ENCODE results near the gene ECE2. TPM values are rescaled to one million over a fixed set of nuclear protein-coding genes. Genes with fewer than 3 reads are reported as not detected.
A peak's percentile ranks its signal among the peaks of the same experiment; 100 is the strongest.

ECE2 gene
- total RNA-seq (2014; rRNA removed; shearing (Covaris generic)): not detected in 2 replicates
- not detected in 2 replicates for polyA plus RNA-seq (2016; fragmentation: Nextera tagmentation; extraction: Ambion mirVana)

- no peaks in the 10 kb centered on the region for H3K79me2 ChIP-seq (ENCODE audit: insufficient read depth)
- no peak within 1 kb of the TSS for H3K9ac ChIP-seq
- peak; percentile 66 for DNase-seq
- no peaks in the 10 kb centered on the region for H3K36me3 ChIP-seq (ENCODE audit: low read depth)
- no peak for TF ChIP-seq EZH2phosphoT487 (IDR thresholded peaks at IDR 0.05; ENCODE audit: insufficient read depth, low read depth)
- peak; percentile 12 for TF ChIP-seq EZH2 (IDR thresholded peaks at IDR 0.05; ENCODE audit: insufficient read depth, poor library complexity, severe bottlenecking)
- no peaks in the 10 kb centered on the region for H3K9me2 ChIP-seq (ENCODE audit: insufficient read depth)
- no peaks in the 10 kb centered on the region for H3K4me1 ChIP-seq (ENCODE audit: insufficient read depth)
- no peaks in the 10 kb centered on the region for H3K9me3 ChIP-seq (ENCODE audit: low read depth)
- H4K20me1 ChIP-seq (ENCODE audit: insufficient read depth): no peaks in the 10 kb centered on the region
- H3K4me3 ChIP-seq: peak within 1 kb of the TSS; percentile 40; the same call in 1 of the 2 replicates
- H3F3A ChIP-seq (ENCODE audit: insufficient read depth): no peaks in the 10 kb centered on the region
- H3K27ac ChIP-seq: no peak within 1 kb of the TSS
- in situ Hi-C loops (cut with MboI): no loop called here
- H3K27me3 ChIP-seq (replicated peaks; ENCODE audit: insufficient read depth): peaks cover 16% of the 10 kb centered on the region
- no peak within 1 kb of the TSS for H3K4me2 ChIP-seq (ENCODE audit: unreplicated experiment)
- no peak within 1 kb of the TSS for H2AFZ ChIP-seq
- 11 to 24% methylated on average over 19 to 55 of the region's 65 CpGs for WGBS, 2 experiments (ENCODE audit: low coverage in 1 of 2, low lambda C conversion rate in 2 of 2, missing lambda C conversion rate in 2 of 2)
Observed at GRCh38 chr3:184275961-184276910, at the start of gene ECE2. Gene ECE2, plus strand, starts transcription at chr3:184276022. Its CDS starts 132 bp downstream, at chr3:184276154.

- H3F3A ChIP-seq (ENCODE audit: insufficient read depth): no peaks in the 10 kb centered on the region
- H3K4me2 ChIP-seq (ENCODE audit: unreplicated experiment): no peak overlapping the region
- in situ Hi-C loops (cut with MboI): no loop called here
- H4K20me1 ChIP-seq (ENCODE audit: insufficient read depth): no peaks in the 10 kb centered on the region
- no peak overlapping the region for H2AFZ ChIP-seq
- no peaks in the 10 kb centered on the region for H3K9me2 ChIP-seq (ENCODE audit: insufficient read depth)
- H3K9ac ChIP-seq: no peak overlapping the region
- H3K9me3 ChIP-seq (ENCODE audit: low read depth): no peaks in the 10 kb centered on the region
- WGBS, 2 experiments (ENCODE audit: low coverage in 1 of 2, low lambda C conversion rate in 2 of 2, missing lambda C conversion rate in 2 of 2): 25 to 44% methylated on average over 2 of the region's 2 CpGs
- no peaks in the 10 kb centered on the region for H3K4me1 ChIP-seq (ENCODE audit: insufficient read depth)
- no peak overlapping the region for H3K4me3 ChIP-seq
- TF ChIP-seq EZH2 (IDR thresholded peaks at IDR 0.05; ENCODE audit: insufficient read depth, poor library complexity, severe bottlenecking) (no peak), EZH2phosphoT487 (IDR thresholded peaks at IDR 0.05; ENCODE audit: insufficient read depth, low read depth) (no peak)
- no peak overlapping the region for H3K27ac ChIP-seq
- no peaks in the 10 kb centered on the region for H3K79me2 ChIP-seq (ENCODE audit: insufficient read depth)
- peak; percentile 51 for DNase-seq
- H3K27me3 ChIP-seq (replicated peaks; ENCODE audit: insufficient read depth): peaks cover 52% of the 10 kb centered on the region
- no peaks in the 10 kb centered on the region for H3K36me3 ChIP-seq (ENCODE audit: low read depth)
Observed at GRCh38 chr3:184227481-184227935, 48.3 kb upstream of the ECE2 start.

- H2AFZ ChIP-seq: no peak overlapping the region
- H3K9me3 ChIP-seq (ENCODE audit: low read depth): no peaks in the 10 kb centered on the region
- 18 to 20% methylated on average over 11 to 12 of the region's 12 CpGs for WGBS, 2 experiments (ENCODE audit: low coverage in 1 of 2, low lambda C conversion rate in 2 of 2, missing lambda C conversion rate in 2 of 2)
- H3F3A ChIP-seq (ENCODE audit: insufficient read depth): no peaks in the 10 kb centered on the region
- DNase-seq: no peak
- H3K9me2 ChIP-seq (ENCODE audit: insufficient read depth): no peaks in the 10 kb centered on the region
- H3K9ac ChIP-seq: no peak overlapping the region
- H3K79me2 ChIP-seq (ENCODE audit: insufficient read depth): no peaks in the 10 kb centered on the region
- in situ Hi-C loops (cut with MboI): no loop called here
- H3K4me3 ChIP-seq: no peak overlapping the region
- H3K27me3 ChIP-seq (replicated peaks; ENCODE audit: insufficient read depth): peaks cover 52% of the 10 kb centered on the region
- no peak overlapping the region for H3K27ac ChIP-seq
- H3K36me3 ChIP-seq (ENCODE audit: low read depth): no peaks in the 10 kb centered on the region
- H3K4me2 ChIP-seq (ENCODE audit: unreplicated experiment): no peak overlapping the region
- peak; percentile 66 for TF ChIP-seq EZH2 (IDR thresholded peaks at IDR 0.05; ENCODE audit: insufficient read depth, poor library complexity, severe bottlenecking)
- no peak for TF ChIP-seq EZH2phosphoT487 (IDR thresholded peaks at IDR 0.05; ENCODE audit: insufficient read depth, low read depth)
- H4K20me1 ChIP-seq (ENCODE audit: insufficient read depth): no peaks in the 10 kb centered on the region
- no peaks in the 10 kb centered on the region for H3K4me1 ChIP-seq (ENCODE audit: insufficient read depth)
Observed at GRCh38 chr3:184228376-184229137, 47.3 kb upstream of the ECE2 start.

- no peaks in the 10 kb centered on the region for H3K4me1 ChIP-seq (ENCODE audit: insufficient read depth)
- DNase-seq: peak; percentile 70
- H3K27me3 ChIP-seq (replicated peaks; ENCODE audit: insufficient read depth): peaks cover 52% of the 10 kb centered on the region
- 0 out of 2 replicates have a peak within 1 kb of the TSS, but pooled peaks have one; percentile 38 for H2AFZ ChIP-seq
- in situ Hi-C loops (cut with MboI): no loop called here
- H3K9ac ChIP-seq: no peak within 1 kb of the TSS
- H4K20me1 ChIP-seq (ENCODE audit: insufficient read depth): no peaks in the 10 kb centered on the region
- no peak within 1 kb of the TSS for H3K27ac ChIP-seq
- no peaks in the 10 kb centered on the region for H3K79me2 ChIP-seq (ENCODE audit: insufficient read depth)
- peak within 1 kb of the TSS; percentile 61 for H3K4me2 ChIP-seq (ENCODE audit: unreplicated experiment)
- H3K9me2 ChIP-seq (ENCODE audit: insufficient read depth): no peaks in the 10 kb centered on the region
- TF ChIP-seq EZH2phosphoT487 (IDR thresholded peaks at IDR 0.05; ENCODE audit: insufficient read depth, low read depth): peak; percentile 68; the same call in 1 of the 2 replicates
- TF ChIP-seq EZH2 (IDR thresholded peaks at IDR 0.05; ENCODE audit: insufficient read depth, poor library complexity, severe bottlenecking): peak; percentile 95
- no peaks in the 10 kb centered on the region for H3K9me3 ChIP-seq (ENCODE audit: low read depth)
- 3 to 5% methylated on average over 28 to 38 of the region's 66 CpGs for WGBS, 2 experiments (ENCODE audit: low coverage in 1 of 2, low lambda C conversion rate in 2 of 2, missing lambda C conversion rate in 2 of 2)
- H3K4me3 ChIP-seq: peak within 1 kb of the TSS; percentile 64
- H3F3A ChIP-seq (ENCODE audit: insufficient read depth): no peaks in the 10 kb centered on the region
- H3K36me3 ChIP-seq (ENCODE audit: low read depth): no peaks in the 10 kb centered on the region
Observed at GRCh38 chr3:184229394-184230080, 46.3 kb upstream of the ECE2 start, which contains the start of gene VWA5B2. Gene VWA5B2, plus strand, starts transcription at chr3:184229585. Its CDS starts 944 bp downstream, at chr3:184230529.
